Subcutaneous adipose tissue (tissue), 4 donors: ENCODE results near the gene FAM9A. TPM values are rescaled to one million over a fixed set of nuclear protein-coding genes. Genes with fewer than 3 reads are reported as not detected.

Source experiments
- total RNA-seq, 4 donors: library from RNA; depleted of rRNA; stranded (reverse); fragments of >200 nt; gene quantifications; one replicate each; pipeline ENCODE4 v1.1.0, GENCODE V29; 2016
- TF ChIP-seq, protein P1 (sequence below): fragments of 450-650 bp; IDR thresholded peaks from one replicate; pipeline ENCODE4 v1.5.1; 2016; ENCODE audit warnings: low read depth, mild to moderate bottlenecking, control low read depth, antibody characterized with exemption, moderate library complexity

Gene FAM9A
- total RNA-seq, 4 donors from 2014 or later = not detected

DNA sequence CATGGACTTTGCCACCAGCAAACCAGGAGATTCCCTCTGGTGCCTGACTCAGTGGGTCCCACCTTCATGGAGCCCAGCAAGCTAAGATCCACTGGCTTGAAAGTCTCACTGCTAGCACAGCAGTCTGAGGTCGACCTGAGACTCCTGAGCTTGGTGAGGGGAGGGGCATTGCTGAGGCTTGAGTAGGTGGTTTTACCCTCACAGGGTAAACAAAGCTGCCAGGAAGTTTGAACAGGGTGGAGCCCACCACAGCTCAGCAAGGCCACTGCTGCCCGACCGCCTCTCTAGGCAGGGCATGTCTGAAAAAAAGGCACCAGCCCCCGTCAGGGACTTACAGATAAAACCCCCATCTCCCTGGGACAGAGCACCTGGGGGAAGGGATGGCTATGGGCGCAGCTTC, 28.1 kb downstream of the FAM9A start:
- TF ChIP-seq, protein P1, sequence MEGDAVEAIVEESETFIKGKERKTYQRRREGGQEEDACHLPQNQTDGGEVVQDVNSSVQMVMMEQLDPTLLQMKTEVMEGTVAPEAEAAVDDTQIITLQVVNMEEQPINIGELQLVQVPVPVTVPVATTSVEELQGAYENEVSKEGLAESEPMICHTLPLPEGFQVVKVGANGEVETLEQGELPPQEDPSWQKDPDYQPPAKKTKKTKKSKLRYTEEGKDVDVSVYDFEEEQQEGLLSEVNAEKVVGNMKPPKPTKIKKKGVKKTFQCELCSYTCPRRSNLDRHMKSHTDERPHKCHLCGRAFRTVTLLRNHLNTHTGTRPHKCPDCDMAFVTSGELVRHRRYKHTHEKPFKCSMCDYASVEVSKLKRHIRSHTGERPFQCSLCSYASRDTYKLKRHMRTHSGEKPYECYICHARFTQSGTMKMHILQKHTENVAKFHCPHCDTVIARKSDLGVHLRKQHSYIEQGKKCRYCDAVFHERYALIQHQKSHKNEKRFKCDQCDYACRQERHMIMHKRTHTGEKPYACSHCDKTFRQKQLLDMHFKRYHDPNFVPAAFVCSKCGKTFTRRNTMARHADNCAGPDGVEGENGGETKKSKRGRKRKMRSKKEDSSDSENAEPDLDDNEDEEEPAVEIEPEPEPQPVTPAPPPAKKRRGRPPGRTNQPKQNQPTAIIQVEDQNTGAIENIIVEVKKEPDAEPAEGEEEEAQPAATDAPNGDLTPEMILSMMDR = no peak

DNA sequence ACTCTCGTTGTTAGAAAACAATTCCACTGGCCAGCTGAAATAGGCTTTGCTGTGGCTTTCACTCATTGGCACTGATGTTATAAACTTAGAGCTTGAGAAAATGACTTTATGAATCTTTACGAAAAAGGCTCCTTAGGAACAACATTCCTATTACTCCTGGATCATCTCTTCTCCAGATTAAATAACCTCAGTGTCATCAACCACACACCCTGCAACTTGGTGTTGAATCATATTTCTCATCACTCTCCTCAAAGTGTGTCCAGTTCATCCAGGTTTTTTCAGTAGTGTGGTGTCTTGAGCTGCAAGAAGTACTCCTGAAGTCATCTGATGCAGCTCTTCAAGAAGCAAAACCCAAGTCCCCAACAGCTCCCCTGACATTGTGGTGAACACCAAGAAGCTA, 41.2 kb downstream of the FAM9A start:
- TF ChIP-seq, protein P1 = no peak

DNA sequence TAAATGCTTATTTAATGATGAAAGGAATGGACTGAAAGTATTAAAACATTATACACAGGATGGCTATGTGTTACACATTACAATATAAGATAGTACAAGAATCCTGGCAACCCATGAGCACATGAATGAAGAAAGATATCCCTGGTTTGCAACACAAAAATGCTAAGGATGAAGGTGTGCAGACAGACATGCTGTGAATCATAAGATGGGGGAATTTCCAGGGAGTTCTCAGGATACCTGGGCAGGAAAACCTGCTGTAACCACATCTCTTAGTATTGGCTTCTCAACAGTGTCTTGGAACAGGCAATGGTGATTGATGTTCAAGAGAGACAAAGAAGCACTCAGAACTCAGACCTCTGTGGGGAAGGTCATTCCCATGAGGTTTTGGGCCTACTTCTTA, 45.4 kb downstream of the FAM9A start:
- TF ChIP-seq, protein P1 = no peak

DNA sequence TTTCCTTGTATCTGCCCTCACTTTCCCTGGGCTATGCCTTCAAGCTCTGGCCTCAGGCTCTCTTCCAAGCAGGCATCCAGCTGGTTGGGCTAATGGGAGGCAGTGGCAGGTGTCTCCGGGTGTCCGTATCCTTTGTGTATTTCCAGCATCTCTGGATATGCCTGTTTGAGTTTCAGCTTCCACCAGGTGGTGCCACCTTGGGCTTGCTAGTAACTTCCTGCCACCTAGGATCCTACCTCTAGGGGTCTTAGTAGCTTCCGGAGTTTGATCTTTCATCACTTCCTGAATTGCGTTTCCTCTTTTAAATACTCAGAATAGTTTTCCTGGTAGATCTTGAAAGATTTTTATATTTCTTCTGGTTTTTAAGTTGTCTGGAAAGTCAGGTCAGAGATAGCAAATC, 46.1 kb downstream of the FAM9A start:
- TF ChIP-seq, protein P1 = no peak

DNA sequence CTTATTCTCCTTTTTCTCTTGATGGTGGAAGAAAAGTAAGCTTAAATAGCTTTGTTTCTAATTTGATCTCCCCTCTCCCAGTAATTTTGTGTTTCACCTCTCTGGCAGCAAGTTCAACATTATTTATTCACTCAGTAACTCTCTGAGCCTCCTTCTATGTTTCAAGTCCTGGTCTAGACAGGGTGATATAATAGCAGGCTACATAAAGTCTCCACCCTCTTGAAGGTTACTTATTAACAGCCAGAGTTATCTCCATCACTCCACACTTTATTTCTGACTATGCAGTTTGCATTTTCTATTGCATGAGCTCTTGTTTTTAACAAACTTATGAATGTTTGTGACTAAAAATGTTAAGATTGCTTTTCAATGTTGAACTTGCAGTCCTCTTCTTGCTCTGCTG, 51.5 kb downstream of the FAM9A start:
- TF ChIP-seq, protein P1 = no peak

DNA sequence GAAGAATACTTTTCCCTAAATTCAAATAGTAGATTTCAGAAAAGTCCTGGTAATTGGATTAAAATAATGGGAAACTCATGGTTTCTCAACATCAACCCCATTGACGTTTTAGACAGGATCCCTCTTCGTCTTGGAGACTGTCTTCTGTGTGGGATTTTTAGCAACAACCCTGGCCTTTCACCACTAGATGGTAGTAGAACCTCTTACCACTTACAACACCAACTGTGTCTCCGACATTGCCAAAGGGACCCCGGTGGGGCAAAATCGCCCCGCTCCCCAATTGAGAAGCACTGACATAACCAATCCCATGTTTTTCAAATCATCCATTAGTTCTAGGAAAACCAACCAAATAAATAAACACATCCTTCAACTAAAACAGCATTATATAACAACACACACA, 52.3 kb downstream of the FAM9A start:
- TF ChIP-seq, protein P1 = no peak

DNA sequence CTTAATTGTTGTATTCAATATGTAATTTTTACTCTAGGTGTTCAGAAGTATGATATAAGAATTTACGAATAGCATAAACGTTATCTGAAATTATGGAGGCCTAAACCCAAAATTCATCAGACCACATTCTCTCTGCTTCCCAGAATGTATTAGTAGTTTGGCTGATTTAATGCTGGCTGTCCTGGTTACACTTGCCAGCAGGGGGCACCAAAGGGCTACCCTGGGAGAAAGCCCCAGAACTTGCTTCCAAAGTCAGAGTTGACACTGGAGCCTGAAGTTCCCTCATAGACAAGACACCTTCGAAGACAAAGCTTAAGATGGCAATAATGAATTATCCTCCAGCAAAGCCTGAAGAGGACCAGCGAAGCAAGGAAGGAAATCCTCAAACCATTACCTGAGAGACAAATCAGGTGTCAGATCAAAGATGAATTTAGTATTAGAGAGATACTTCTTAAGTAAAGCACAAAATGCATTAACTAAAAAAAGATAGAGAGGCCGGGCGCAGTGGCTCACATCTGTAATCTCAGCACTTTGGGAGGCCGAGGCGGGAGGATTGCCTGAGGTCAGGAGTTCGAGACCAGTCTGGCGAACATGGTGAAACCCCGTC, 58.0 kb downstream of the FAM9A start:
- TF ChIP-seq, protein P1 = no peak
